Right cardiac atrium (tissue), 5 donors: ENCODE measurements around the gene PRDM11. TPM values are rescaled to one million over a fixed set of nuclear protein-coding genes. Genes with fewer than 3 reads are reported as not detected.

Experiments used
- ATAC-seq, 2 donors: fragments of 200-7000 bp; cut with Tn5 transposase; one replicate each; pipeline versions ENCODE4 v1.8.0 to v1.9.1; 2020; ENCODE audit warnings: moderate library complexity in 2 of 2, mild to moderate bottlenecking in 1 of 2
- DNase-seq, 3 donors: peaks; one replicate each; pipeline ENCODE4 v3.0.0-alpha.2; 2020
- H3K27ac ChIP-seq: one replicate; pipeline ENCODE4 v1.5.1; 2013; ENCODE audit warnings: mild to moderate bottlenecking, low read length, control low read depth, moderate library complexity
- H3K27me3 ChIP-seq: one replicate; pipeline ENCODE4 v1.6.1; 2013; ENCODE audit not compliant: control insufficient read depth, insufficient read depth
- H3K4me1 ChIP-seq: one replicate; pipeline ENCODE4 v1.6.1; 2013; ENCODE audit warnings: low read length; ENCODE audit not compliant: control insufficient read depth, insufficient read depth
- H3K4me3 ChIP-seq: one replicate; pipeline ENCODE4 v1.5.1; 2013; ENCODE audit warnings: low read length, control low read depth
- H3K9me3 ChIP-seq: one replicate; pipeline ENCODE4 v1.6.1; 2013; ENCODE audit warnings: low read length; ENCODE audit not compliant: control insufficient read depth
- WGBS: extraction: QIAGEN DNeasy Blood & Tissue Kit; methylation state at CpG from one replicate; pipeline ENCODE4 v1.1.7; 2013; 5-methylcytosine and 5-hydroxymethylcytosine counted together
- intact Hi-C, 4 donors: fragments of 100-400 bp; cut with DNase I; formaldehyde crosslinking; loops; one replicate each; pipeline versions ENCODE4 v1.11.0 to v1.14.0; 2022 to 2023
- polyA plus RNA-seq: library from polyadenylated mRNA; stranded (reverse); fragments of 200-250 nt; gene quantifications from one replicate; pipeline ENCODE4 v1.2.3, GENCODE V29; 2013
- total RNA-seq, 4 donors: library from RNA; stranded (reverse); fragmentation: NEBNext Ultra II Directional; extraction: Animal tissue kit (Norgen Biotek cat#: 25700); gene quantifications; one replicate each; pipeline ENCODE4 v1.2.1, GENCODE V29; 2021
- donor health status: healthy with polysubstance abuse.
- donor health status: DM: no; HTN: yes; CAD: no.
- donor health status: DM: no; HTN: no; CAD: no.
- donor health status: DM: no; HTN: yes; CAD: no; lungs with severe emphysema.
- donor health status: DM: yes; HTN: yes; CAD: no.

Gene PRDM11
- total and polyA plus RNA-seq, 5 donors, result 9.5 to 33.9 (median 28.7) TPM

- ATAC-seq (no peak), DNase-seq (no peak)
- H3K27me3 ChIP-seq, result no peaks in the 10 kb centered on the region
- H3K4me1 ChIP-seq, result no peaks in the 10 kb centered on the region
- intact Hi-C loops, result no loop called here
- H3K27ac ChIP-seq, result no peak overlapping the region
- no peaks in the 10 kb centered on the region for H3K9me3 ChIP-seq
- H3K4me3 ChIP-seq, result no peak overlapping the region
These were observed 123.2 kb downstream of the PRDM11 start for GRCh38 chr11:45269678-45270077.

- H3K27ac ChIP-seq, result no peak overlapping the region
- no peak for DNase-seq
- H3K4me3 ChIP-seq, result no peak overlapping the region
- intact Hi-C loops, result no loop called here
- H3K9me3 ChIP-seq, result no peaks in the 10 kb centered on the region
- no peaks in the 10 kb centered on the region for H3K4me1 ChIP-seq
- WGBS, result 71% methylated on average over 4 of the region's 4 CpGs
- no peak for ATAC-seq
- no peaks in the 10 kb centered on the region for H3K27me3 ChIP-seq
These were observed 124.7 kb downstream of the PRDM11 start for GRCh38 chr11:45270946-45271716.

DNA sequence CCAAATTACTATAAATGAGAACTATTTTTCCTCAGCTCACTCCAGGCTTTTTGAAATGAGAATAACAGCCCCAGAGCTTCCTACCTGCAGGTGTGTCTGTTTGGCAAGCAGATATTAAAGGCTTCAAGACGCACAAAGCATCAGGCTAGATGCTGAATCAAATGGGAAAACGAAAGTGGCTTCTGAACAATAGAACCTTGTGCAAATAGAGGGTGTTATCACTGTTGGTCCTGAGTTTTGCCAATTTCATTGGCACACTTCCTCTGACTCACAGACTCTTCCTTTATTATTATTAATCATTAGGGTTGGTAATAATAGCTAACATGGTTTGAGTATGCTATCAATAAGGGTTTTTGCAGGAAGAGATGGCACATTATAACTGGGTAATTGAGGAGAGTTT is 126.3 kb downstream of the PRDM11 start:
- 55% methylated on average over 2 of the region's 2 CpGs for whole genome bisulfite sequencing
- no peaks in the 10 kb centered on the region for H3K9me3 ChIP-seq
- no peak overlapping the region for H3K4me3 ChIP-seq
- no peak overlapping the region for H3K27ac ChIP-seq
- DNase-seq (no peak), ATAC-seq (no peak)
- intact Hi-C loops, result no loop called here
- H3K27me3 ChIP-seq, result no peaks in the 10 kb centered on the region
- no peaks in the 10 kb centered on the region for H3K4me1 ChIP-seq

GRCh38 chr11:45273509-45273908 is 127.1 kb downstream of the PRDM11 start:
- Histone ChIP-seq H3K27me3 (no peaks in the 10 kb centered on the region), H3K4me1 (no peaks in the 10 kb centered on the region), H3K4me3 (no peak overlapping the region), H3K9me3 (no peaks in the 10 kb centered on the region), H3K27ac (no peak overlapping the region)
- WGBS, result 74% methylated on average over 6 of the region's 6 CpGs
- intact Hi-C loops, result no loop called here
- no peak for DNase-seq
- no peak for ATAC-seq

- Histone ChIP-seq H3K27me3 (no peaks in the 10 kb centered on the region), H3K4me1 (no peaks in the 10 kb centered on the region), H3K9me3 (no peaks in the 10 kb centered on the region), H3K4me3 (no peak overlapping the region), H3K27ac (no peak overlapping the region)
- intact Hi-C loops, result no loop called here
- 79% methylated on average over 4 of the region's 4 CpGs for WGBS
- DNase-seq, result no peak
- no peak for ATAC-seq
These were observed 127.8 kb downstream of the PRDM11 start for GRCh38 chr11:45274206-45274605.

DNA sequence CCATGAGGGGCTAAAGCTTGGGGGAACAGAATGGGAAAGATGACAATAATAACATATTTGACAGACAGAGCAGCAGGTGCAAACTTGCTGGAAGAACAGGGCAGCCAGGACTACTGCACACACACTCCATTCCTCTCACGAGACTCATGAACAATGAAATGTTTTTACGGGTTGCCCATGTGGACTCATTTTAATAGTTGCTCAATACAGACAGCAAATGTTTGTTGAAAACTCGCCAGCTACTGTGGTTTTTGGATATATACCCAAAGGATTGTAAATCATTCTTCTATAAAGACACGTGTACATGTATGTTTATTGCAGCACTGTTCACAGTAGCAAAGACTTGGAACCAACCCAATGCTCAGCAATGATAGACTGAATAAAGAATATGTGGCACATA is 129.4 kb downstream of the PRDM11 start:
- Histone ChIP-seq H3K4me1 (no peaks in the 10 kb centered on the region), H3K27ac (no peak overlapping the region), H3K9me3 (no peaks in the 10 kb centered on the region), H3K27me3 (no peaks in the 10 kb centered on the region), H3K4me3 (no peak overlapping the region)
- DNase-seq (no peak), ATAC-seq (no peak)
- intact Hi-C loops, result no loop called here
- 84% methylated on average over 4 of the region's 4 CpGs for WGBS

DNA sequence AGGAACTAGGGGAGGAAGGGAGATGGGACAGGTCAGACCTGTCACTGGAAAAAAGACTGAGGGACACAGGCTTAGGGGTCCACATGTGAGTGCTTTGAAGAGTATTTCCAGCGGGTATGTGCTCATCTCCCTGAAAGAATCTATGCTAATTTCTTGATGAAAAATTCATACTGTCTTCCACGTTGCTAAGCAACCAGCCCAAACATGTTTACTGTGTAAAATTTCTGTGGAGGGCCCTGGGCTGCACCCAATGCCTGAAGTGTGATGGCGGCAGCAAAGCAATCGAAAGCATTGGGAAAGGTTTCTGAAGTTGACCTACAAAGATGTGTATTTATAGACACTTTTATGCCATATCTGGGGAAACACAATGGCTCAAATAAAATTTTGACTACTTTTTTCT is 132.3 kb downstream of the PRDM11 start:
- no peaks in the 10 kb centered on the region for H3K27me3 ChIP-seq
- H3K27ac ChIP-seq, result no peak overlapping the region
- WGBS, result 82% methylated on average over 4 of the region's 4 CpGs
- DNase-seq (no peak), ATAC-seq (no peak)
- no peaks in the 10 kb centered on the region for H3K4me1 ChIP-seq
- H3K4me3 ChIP-seq, result no peak overlapping the region
- intact Hi-C loops, result no loop called here
- H3K9me3 ChIP-seq, result no peaks in the 10 kb centered on the region

- no peak overlapping the region for H3K27ac ChIP-seq
- intact Hi-C loops, result loop anchor here in 1 of 4 donors (10.0 kb wide), 1 partner anchor 345 kb away; no protein-coding TSS in a partner anchor
- no peaks in the 10 kb centered on the region for H3K4me1 ChIP-seq
- no peak for ATAC-seq
- no peak for DNase-seq
- no peak overlapping the region for H3K4me3 ChIP-seq
- H3K27me3 ChIP-seq, result peaks cover 1% of the 10 kb centered on the region
- H3K9me3 ChIP-seq, result no peaks in the 10 kb centered on the region
- 97% methylated on average over 2 of the region's 2 CpGs for WGBS
These were observed 133.2 kb downstream of the PRDM11 start for GRCh38 chr11:45279645-45280044.

DNA sequence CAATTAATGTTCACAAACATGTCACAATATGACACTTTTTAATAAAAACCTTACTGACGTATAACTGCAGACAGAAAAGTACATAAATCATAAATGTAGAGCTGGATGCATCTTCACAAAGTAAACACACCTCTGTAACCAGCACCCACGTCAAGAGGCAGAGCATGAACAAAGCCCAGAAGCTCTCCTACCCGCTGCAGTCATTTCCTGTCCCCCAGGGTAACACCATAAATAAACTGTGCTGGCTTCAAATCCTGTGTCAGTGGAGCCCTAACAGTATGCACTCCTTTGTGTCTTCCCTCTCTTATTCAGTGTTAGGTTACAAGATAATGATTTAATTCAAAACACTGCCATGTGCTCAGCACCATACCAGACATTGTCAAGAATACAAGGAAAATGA is 134.0 kb downstream of the PRDM11 start:
- no peak for ATAC-seq
- intact Hi-C loops, result loop anchor here in 1 of 4 donors (10.0 kb wide), 1 partner anchor 346 kb away; no protein-coding TSS in a partner anchor
- Histone ChIP-seq H3K27ac (no peak overlapping the region), H3K27me3 (peaks cover 2% of the 10 kb centered on the region), H3K4me3 (no peak overlapping the region), H3K4me1 (no peaks in the 10 kb centered on the region), H3K9me3 (no peaks in the 10 kb centered on the region)
- DNase-seq, result no peak
- 64% methylated on average over 3 of the region's 3 CpGs for WGBS

GRCh38 chr11:45282081-45282480 is 135.6 kb downstream of the PRDM11 start:
- WGBS, result 84% methylated on average over 6 of the region's 6 CpGs
- no peak overlapping the region for H3K27ac ChIP-seq
- intact Hi-C loops, result loop anchor here in 1 of 4 donors (10.0 kb wide), 1 partner anchor 347 kb away; no protein-coding TSS in a partner anchor
- DNase-seq (no peak), ATAC-seq (no peak)
- peaks cover 2% of the 10 kb centered on the region for H3K27me3 ChIP-seq
- H3K4me1 ChIP-seq, result no peaks in the 10 kb centered on the region
- H3K9me3 ChIP-seq, result no peaks in the 10 kb centered on the region
- no peak overlapping the region for H3K4me3 ChIP-seq
